NK-92 treated with Interleukin-12 subunit alpha and Interleukin-12 subunit beta, amount 100 ng/mL, for 24 hours (cell line): ENCODE measurements around the gene CACNA1I.

Experiments
- DNase-seq: peaks from one replicate; lab custom pipeline; 2025; lab: John Stamatoyannopoulos, UW

CACNA1I gene

DNA sequence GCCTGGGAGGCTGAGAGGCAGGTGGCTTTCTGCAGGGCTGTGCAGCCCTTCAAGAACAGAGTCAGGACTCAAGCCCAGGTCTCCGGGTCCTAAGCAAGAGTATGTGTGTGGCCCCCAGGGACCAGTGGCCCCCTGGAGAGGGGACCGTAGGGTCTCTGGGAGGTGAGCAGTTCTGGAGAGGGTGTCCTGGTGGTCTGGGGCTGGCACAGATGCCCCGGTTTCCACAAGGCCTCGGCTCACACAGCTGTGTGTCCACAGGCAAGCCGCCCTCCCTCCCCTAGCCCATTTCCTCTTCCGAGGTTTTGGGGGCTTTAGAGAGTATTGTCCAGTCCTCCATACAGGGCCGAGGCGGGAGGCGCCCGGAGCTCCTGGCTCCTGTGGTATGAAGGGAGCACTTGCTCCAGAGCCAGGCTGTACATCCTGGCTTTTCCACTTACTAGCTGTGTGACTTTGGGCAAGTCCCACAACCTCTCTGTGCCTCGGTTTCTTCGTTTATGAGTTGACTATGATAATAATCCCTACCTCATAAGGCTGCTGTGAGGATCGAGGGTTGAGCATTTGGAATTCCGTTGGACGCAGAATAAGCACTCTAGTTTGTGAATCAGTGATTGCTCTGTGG, 34.6 kb upstream of the CACNA1I start:
- no peak for DNase-seq

GRCh38 chr22:39536711-39537110, 33.8 kb upstream of the CACNA1I start:
- no peak for DNase-seq

DNA sequence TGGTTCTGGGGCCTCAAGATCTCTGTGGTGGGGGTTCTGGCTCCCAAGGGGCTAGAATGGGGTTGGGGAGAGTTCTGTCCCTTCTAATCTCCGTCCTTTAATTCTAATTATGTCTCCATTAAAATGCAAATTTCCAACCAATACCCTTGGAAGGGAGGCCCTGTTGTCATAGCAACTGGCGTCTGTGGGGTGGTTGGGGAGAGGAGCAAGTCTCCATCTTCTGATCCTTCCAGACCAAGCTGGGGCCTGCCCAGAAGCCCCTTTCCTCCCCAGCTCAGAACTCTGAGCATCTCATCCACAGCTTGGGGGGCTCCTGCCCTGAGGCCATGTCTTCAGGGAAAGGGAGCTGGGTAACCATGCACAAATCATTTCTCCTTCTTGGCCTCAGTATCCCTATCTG, 32.6 kb upstream of the CACNA1I start:
- no peak for DNase-seq

DNA sequence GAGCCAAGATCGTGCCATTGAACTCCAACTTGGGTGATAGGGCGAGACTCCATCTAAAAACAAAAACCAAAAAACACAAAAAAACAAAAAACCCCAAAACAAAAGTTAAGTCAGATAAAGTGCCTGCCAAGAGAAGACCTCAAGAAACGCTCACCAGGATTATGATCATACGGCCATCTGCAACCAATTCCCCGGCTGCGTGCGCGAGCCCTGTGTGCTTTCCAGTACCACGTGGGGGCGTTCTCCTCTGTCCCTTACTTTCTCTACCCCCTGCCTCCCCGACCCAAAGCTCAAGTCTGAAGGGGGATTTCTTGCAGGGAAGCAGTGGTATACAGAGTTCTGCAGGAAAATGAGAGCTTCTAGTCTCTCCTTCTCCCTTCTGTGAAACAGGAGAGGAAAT, 27.5 kb upstream of the CACNA1I start:
- DNase-seq: no peak

DNA sequence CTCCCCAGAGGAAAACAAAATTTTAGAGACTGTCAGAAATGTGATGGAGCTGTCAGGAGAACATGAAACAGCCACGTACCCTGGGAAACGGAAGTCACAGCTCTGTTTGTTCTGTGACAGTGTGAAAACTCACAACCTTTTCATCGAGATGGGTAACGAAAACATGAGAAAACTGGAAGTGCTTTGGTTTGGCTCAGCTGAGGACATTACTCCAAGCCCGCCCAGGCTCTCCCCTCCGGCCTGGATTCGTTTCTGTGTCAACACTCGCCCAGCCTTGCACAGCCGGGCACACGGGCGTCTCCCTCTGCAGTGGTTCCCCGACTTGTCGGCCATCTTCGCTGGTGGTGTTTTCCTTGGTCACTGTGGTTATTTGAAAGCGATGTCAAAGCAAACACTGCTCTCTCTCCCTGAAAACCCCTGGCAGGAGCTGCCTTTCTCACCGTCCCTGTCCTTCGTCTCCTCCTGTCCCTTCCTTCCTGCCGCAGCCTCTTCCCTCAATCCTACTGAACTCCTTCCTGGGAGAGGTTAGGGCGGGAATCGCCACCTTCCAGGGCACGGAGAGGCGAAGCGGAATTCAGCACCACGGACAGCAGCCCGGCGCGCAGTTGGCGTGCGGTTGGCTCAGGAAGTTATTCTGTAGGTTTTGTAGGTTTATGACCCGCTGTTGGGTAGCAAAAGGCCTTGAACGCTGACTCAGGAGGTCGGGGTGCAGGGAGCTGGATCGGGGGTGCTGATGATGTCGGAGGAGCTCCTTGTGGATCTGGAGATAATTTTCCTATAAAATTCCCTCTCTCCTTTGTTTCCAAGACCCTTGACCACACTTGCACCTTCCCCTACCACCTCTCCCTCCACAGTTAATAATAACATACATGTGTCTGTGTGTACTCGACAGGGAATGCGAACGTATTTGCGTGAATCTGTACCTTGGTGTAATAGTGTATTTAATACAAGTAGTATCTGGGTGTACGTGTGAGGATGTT, 24.9 kb upstream of the CACNA1I start:
- no peak for DNase-seq

DNA sequence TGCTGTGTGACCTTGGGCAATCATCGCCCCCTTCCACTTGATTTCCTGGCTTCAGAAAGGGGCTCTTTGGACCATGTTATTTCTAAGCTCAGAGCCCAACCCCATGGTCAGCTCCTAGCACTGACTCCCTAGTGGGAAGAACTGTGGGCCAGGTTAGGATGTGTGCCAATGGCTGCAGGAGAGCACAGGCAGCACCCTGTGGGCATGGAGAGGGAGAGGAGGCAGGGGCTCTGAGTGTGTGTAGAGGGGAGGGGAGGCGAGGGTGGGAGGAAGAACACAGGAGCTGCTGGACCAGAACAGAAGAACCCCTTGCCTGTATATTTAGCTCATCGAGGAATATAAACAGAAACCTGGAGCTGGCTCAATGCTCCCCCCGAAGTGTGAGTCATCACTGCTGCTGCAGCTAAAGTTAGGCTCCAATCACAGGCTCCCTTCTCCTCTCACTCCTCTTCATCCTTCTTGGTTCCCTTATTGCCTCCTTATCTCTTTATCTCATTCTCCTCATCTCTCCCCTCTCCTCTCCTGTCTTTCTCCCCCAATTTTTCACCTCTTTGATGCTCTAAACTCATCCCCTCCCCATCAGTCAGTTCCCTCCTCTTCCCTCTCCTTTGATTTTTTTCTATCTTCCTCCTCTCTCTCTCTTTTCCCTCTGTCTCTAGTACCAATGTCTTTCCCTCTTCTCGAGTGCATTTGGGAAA, 23.5 kb upstream of the CACNA1I start:
- no peak for DNase-seq

DNA sequence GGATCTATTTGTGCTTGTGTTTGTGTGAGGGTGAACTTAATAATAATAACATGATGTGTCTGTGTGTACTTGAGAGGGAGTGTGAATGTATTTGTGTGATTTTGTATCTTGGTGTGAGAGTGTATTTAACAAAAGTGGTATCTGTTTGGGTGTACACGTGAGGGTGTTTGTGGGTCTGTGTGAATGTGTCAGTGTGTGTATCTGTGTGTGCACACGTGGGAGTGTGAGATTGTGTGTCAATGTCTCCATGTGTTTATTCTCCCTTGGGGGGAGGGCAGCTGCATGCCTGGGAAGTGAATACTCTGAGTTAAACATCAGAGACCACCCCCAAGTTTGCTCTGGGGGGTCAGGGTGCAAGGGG, 23.0 kb upstream of the CACNA1I start:
- DNase-seq: no peak

DNA sequence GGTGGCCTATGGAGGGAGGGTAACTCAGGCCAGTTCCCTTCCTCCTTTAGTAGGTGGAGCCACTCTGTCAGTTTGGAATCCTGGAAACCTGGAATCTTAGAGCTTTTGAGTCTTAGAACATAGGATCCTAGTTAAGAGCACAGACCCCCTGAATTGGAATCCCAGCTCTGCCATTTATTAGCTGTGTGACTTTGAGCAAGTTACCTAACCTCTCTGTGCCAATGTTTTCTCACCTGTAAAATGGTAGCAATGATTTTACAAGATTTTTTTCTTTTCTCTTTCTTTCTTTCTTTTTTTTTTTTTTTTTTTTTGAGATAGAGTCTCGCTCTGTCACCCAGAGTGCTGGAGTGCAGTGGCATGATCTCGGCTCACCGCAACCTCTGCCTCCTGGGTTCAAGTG, 17.1 kb upstream of the CACNA1I start:
- DNase-seq: no peak

GRCh38 chr22:39554151-39554550, 16.4 kb upstream of the CACNA1I start:
- no peak for DNase-seq

- DNase-seq: no peak
Observed at GRCh38 chr22:39556970-39557841, 13.3 kb upstream of the CACNA1I start.

- no peak for DNase-seq
Observed at GRCh38 chr22:39558254-39558727, 12.3 kb upstream of the CACNA1I start.

DNA sequence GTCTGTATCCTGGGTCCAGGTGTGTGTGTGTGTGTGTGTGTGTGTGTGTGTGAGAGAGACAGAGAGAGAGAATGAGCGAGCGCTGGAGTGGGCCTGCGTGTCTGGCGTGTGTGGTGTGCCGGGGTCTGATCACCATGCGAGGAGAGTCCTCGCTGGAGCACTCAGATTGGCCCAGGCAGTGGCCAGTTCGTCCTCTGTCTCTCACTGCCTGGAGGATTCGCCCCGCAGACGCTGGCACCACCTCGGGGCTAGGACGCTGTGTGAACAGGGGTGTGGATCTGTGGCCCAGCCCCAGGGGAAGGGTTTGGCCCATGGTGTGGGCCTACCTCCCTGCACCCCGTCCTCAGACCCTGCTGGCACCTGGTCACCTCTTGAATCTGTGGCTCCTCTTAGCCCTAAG, 11.6 kb upstream of the CACNA1I start:
- DNase-seq: no peak

DNA sequence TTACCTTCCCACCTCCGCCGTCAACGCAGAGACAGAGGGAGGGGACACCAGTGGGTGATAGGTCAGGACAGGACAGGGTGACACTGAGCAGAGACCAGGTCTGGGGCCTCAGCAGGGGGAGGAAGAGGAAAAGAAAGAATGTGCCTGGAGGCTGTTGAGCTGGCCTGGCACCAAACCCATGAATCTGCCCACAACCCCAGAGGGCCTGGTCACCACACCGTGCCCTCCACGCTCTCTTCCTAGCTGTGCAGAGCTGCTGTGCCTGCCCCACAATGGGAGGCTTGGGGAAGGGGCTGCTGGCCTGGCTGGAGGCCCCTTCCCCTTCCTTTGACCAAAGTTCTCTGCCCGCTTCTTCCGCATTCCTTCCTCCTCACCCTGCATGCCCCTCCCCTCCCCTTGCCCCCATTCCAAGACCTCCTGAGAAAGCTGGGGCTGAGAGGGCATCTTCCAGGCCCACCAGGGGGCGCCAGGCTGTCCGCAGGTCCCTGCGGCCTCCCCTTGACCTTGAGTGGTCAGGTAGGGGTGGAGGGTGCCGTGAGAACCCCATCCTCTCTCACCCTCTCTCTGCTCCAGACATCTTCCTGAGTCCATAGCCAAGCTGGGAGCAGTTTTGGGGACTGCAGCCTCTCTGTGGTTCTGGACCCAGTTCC, 11.0 kb upstream of the CACNA1I start:
- DNase-seq: no peak

DNA sequence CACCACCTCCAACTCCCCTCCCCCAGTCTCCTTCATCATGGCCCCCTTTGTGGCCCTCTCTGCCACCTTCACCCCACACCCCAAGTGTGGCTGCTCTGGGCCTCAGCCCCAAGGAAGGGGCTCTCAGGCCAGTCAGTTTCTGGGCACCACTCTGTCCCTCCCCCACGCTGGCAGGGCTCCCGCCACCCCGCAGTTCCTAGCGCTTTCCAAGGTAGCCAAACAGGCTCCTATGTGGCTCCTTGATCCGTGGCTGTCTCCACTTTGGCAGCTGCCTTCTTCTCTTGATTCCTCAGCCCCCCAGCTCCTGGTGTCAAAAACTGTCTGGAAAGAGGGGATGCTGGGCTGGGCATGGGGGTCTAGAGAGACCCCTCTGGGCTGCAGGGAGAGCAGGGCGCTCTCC, 10.4 kb upstream of the CACNA1I start:
- no peak for DNase-seq

GRCh38 chr22:39562839-39563489, 7.6 kb upstream of the CACNA1I start:
- DNase-seq: no peak

GRCh38 chr22:39563571-39564428, 6.8 kb upstream of the CACNA1I start:
- no peak for DNase-seq

DNA sequence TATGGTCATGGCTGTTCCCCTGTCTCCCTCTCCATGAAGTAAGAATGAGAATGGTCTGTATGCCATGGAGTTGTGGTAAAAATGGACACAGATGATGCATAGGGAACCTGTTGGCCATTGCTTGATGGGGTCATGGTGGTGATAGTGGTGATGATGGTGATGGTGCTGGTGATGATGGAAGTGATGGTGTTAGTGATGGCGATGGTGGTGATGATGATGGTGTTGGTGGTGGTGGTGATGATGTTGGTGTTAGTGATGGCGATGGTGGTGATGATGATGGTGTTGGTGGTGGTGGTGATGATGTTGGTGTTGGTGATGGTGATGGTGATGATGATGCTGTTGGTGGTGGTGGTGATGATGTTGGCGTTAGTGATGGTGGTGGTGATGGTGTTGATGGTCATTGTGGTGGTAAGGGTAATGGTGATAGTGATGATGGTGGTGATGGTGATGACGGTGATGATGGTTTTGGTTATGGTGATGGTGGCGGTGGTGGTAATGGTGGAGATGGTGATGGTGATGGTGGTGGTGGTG, 5.1 kb upstream of the CACNA1I start:
- no peak for DNase-seq

- no peak for DNase-seq
Observed at GRCh38 chr22:39567135-39567946, 3.2 kb upstream of the CACNA1I start.
